GM18867 (cell line): ENCODE results near the gene EXOG.
A peak's percentile ranks its signal among the peaks of the same experiment; 100 is the strongest.

ENCODE experiments used
- ATAC-seq: cut with Tn5 transposase; IDR thresholded peaks from one replicate; pipeline ENCODE4 v1.9.1; 2021; ENCODE audit warnings: mild to moderate bottlenecking, moderate library complexity; ENCODE audit not compliant: unreplicated experiment

The EXOG gene

GRCh38 chr3:38472342-38472741 lies 23.8 kb upstream of the EXOG start:
- ATAC-seq = no peak

GRCh38 chr3:38473229-38473628 lies 22.9 kb upstream of the EXOG start:
- ATAC-seq = no peak

- ATAC-seq = no peak
These were observed 21.1 kb upstream of the EXOG start for GRCh38 chr3:38474928-38475605.

- ATAC-seq = no peak
These were observed 20.4 kb upstream of the EXOG start for GRCh38 chr3:38475716-38476115.

GRCh38 chr3:38476157-38476756 lies 19.9 kb upstream of the EXOG start:
- no peak for ATAC-seq

GRCh38 chr3:38477057-38477820 lies 18.9 kb upstream of the EXOG start:
- no peak for ATAC-seq

- no peak for ATAC-seq
These were observed 18.2 kb upstream of the EXOG start for GRCh38 chr3:38477839-38478450.

GRCh38 chr3:38478901-38479300 lies 17.2 kb upstream of the EXOG start:
- ATAC-seq = no peak

- ATAC-seq = peak; percentile 78
These were observed 16.6 kb upstream of the EXOG start for GRCh38 chr3:38479431-38480092.

GRCh38 chr3:38480093-38480445 lies 16.1 kb upstream of the EXOG start:
- no peak for ATAC-seq

GRCh38 chr3:38480930-38481329 lies 15.2 kb upstream of the EXOG start:
- no peak for ATAC-seq

- ATAC-seq = no peak
These were observed 13.2 kb upstream of the EXOG start for GRCh38 chr3:38482951-38483350.

GRCh38 chr3:38487323-38487722 lies 8.8 kb upstream of the EXOG start:
- peak; percentile 85 for ATAC-seq

- no peak for ATAC-seq
These were observed 7.2 kb upstream of the EXOG start for GRCh38 chr3:38488949-38489348.

GRCh38 chr3:38489766-38490165 lies 6.4 kb upstream of the EXOG start:
- ATAC-seq = no peak

GRCh38 chr3:38490281-38491030 lies 5.7 kb upstream of the EXOG start:
- no peak for ATAC-seq

GRCh38 chr3:38491215-38491614 lies 4.9 kb upstream of the EXOG start:
- no peak for ATAC-seq

- ATAC-seq = no peak
These were observed 3.1 kb upstream of the EXOG start for GRCh38 chr3:38493031-38493430.

- ATAC-seq = no peak
These were observed 891 bp downstream of the EXOG start for GRCh38 chr3:38497031-38497430.

GRCh38 chr3:38500688-38501417 lies 4.7 kb downstream of the EXOG start:
- no peak for ATAC-seq
